ENCODE results near the gene PABPN1L. TPM values are rescaled to one million over a fixed set of nuclear protein-coding genes. Genes with fewer than 3 reads are reported as not detected.

Gene PABPN1L
- total and polyA plus RNA-seq, 2 donors, result 0.09 to 0.34 TPM

GRCh38 chr16:88886845-88887521 is 20.5 kb upstream of the PABPN1L start:
- H3K27ac ChIP-seq (ENCODE audit: low read depth in 1 of 2, low read length in 1 of 2), result no peak overlapping the region
- no peaks in the 10 kb centered on the region for H3K4me1 ChIP-seq (ENCODE audit: control insufficient read depth in 2 of 2, insufficient read depth in 2 of 2, low read length in 2 of 2)
- DNase-seq (ENCODE audit: low read depth in 6 of 9, low spot score in 9 of 9), result no peak
- 95% methylated on average over 39 of the region's 39 CpGs for WGBS
- H3K9me3 ChIP-seq (ENCODE audit: control insufficient read depth in 2 of 2, insufficient read depth in 1 of 2, low read length in 1 of 2), result peaks cover 18 to 32% of the 10 kb centered on the region in 2 donors
- H3K4me3 ChIP-seq (ENCODE audit: low read length in 2 of 2), result no peak overlapping the region
- H3K36me3 ChIP-seq (ENCODE audit: control insufficient read depth in 2 of 2, insufficient read depth in 2 of 2, low read length in 1 of 2), result peaks cover 93 to 96% of the 10 kb centered on the region in 2 donors
- H3K27me3 ChIP-seq (ENCODE audit: control insufficient read depth in 2 of 2, insufficient read depth in 1 of 2, low read length in 1 of 2), result no peaks in the 10 kb centered on the region

DNA sequence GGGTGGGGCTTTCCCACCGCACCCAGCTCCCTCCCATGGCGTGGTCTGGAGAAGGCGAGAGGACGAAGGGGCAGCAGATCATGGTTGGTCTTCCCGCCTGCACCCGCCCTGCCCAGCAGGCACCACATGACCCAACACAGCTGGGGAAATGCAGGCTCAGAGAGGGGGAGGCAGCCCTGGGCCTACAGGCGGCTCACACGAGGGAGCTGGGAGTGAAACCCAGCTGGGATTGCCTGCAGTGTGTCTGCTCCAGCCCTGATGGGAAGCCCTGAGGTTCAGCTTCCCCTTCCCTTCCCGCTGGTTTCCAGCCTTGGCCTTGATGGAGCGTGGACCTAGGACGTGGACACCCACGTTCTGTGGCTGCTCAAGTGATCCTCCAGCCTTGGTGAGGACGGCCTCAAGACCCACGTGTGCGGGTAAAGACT is 20.0 kb upstream of the PABPN1L start:
- H3K4me1 ChIP-seq (ENCODE audit: control insufficient read depth in 2 of 2, insufficient read depth in 2 of 2, low read length in 2 of 2), result no peaks in the 10 kb centered on the region
- 98% methylated on average over 15 of the region's 15 CpGs for WGBS
- DNase-seq (ENCODE audit: low read depth in 6 of 9, low spot score in 9 of 9), result no peak
- no peaks in the 10 kb centered on the region for H3K27me3 ChIP-seq (ENCODE audit: control insufficient read depth in 2 of 2, insufficient read depth in 1 of 2, low read length in 1 of 2)
- H3K27ac ChIP-seq (ENCODE audit: low read depth in 1 of 2, low read length in 1 of 2), result no peak overlapping the region
- peaks cover 13 to 26% of the 10 kb centered on the region in 2 donors for H3K9me3 ChIP-seq (ENCODE audit: control insufficient read depth in 2 of 2, insufficient read depth in 1 of 2, low read length in 1 of 2)
- peaks cover 93 to 96% of the 10 kb centered on the region in 2 donors for H3K36me3 ChIP-seq (ENCODE audit: control insufficient read depth in 2 of 2, insufficient read depth in 2 of 2, low read length in 1 of 2)
- no peak overlapping the region for H3K4me3 ChIP-seq (ENCODE audit: low read length in 2 of 2)

DNA sequence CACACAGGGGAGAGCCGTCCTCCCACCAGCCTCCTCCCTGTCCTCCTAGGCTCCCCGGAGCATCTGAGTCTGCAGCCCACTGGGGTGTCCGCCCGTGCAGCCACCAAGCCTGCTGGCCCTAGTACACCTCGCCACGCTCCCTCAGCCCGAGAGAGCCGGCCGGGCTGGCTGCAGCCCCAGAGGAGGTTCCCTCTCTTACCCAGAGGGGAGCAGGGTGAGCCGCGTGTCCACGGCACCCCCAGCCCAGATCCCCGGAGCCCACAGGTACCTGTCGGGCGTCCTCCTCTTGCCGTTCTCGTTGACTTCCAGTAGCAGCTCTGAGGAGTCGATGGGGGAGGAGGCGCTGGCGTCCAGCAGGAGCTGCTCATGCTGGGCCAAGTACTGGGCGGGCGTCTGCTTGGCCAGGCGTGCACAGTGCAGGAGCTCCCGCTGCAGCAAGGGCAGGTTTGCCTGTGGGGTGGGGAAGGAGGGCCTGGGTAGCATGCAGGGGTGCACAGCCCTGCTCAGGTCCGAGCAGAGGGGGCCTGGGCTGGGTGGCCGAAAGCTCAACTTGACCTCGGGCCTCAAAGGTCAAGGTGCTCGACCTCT is 19.3 kb upstream of the PABPN1L start:
- no peak for DNase-seq (ENCODE audit: low read depth in 6 of 9, low spot score in 9 of 9)
- Histone ChIP-seq H3K27ac (ENCODE audit: low read depth in 1 of 2, low read length in 1 of 2) (no peak overlapping the region), H3K4me1 (ENCODE audit: control insufficient read depth in 2 of 2, insufficient read depth in 2 of 2, low read length in 2 of 2) (no peaks in the 10 kb centered on the region), H3K9me3 (ENCODE audit: control insufficient read depth in 2 of 2, insufficient read depth in 1 of 2, low read length in 1 of 2) (peaks cover 8 to 20% of the 10 kb centered on the region in 2 donors), H3K36me3 (ENCODE audit: control insufficient read depth in 2 of 2, insufficient read depth in 2 of 2, low read length in 1 of 2) (peaks cover 92 to 96% of the 10 kb centered on the region in 2 donors), H3K4me3 (ENCODE audit: low read length in 2 of 2) (no peak overlapping the region), H3K27me3 (ENCODE audit: control insufficient read depth in 2 of 2, insufficient read depth in 1 of 2, low read length in 1 of 2) (no peaks in the 10 kb centered on the region)
- WGBS, result 96% methylated on average over 28 of the region's 28 CpGs

- peaks cover 93 to 96% of the 10 kb centered on the region in 2 donors for H3K36me3 ChIP-seq (ENCODE audit: control insufficient read depth in 2 of 2, insufficient read depth in 2 of 2, low read length in 1 of 2)
These were observed 18.3 kb upstream of the PABPN1L start for GRCh38 chr16:88884569-88885271.

DNA sequence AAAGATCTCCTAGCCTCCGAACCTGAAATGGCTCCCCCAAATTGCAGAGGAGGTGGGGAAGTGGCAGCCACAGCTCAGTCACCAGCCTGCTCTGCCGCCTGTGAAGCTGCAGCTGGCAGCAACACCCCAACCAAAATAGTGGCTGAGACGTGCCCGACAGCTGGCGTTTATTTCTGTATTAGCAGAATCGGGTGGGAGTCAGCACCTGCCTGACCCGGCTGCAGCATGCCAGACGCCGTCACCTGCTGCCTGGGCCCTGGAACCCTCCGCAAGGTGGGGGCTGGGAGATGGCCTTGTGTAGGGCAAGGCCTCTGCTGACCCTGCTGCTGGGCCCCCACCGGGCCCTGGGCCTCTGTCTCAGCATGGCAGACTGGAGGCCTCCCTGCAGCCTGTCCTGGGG is 17.5 kb upstream of the PABPN1L start:
- Histone ChIP-seq H3K4me1 (ENCODE audit: control insufficient read depth in 2 of 2, insufficient read depth in 2 of 2, low read length in 2 of 2) (peaks cover 0 to 4% of the 10 kb centered on the region in 2 donors), H3K27ac (ENCODE audit: low read depth in 1 of 2, low read length in 1 of 2) (no peak overlapping the region), H3K9me3 (ENCODE audit: control insufficient read depth in 2 of 2, insufficient read depth in 1 of 2, low read length in 1 of 2) (peaks cover 0 to 4% of the 10 kb centered on the region in 2 donors), H3K27me3 (ENCODE audit: control insufficient read depth in 2 of 2, insufficient read depth in 1 of 2, low read length in 1 of 2) (no peaks in the 10 kb centered on the region), H3K36me3 (ENCODE audit: control insufficient read depth in 2 of 2, insufficient read depth in 2 of 2, low read length in 1 of 2) (peaks cover 95 to 96% of the 10 kb centered on the region in 2 donors), H3K4me3 (ENCODE audit: low read length in 2 of 2) (no peak overlapping the region)
- WGBS, result 96% methylated on average over 11 of the region's 11 CpGs
- DNase-seq (ENCODE audit: low read depth in 6 of 9, low spot score in 9 of 9), result no peak

More at GRCh38 chr16:88884569-88885271, 18.3 kb upstream of the PABPN1L start:
- Histone ChIP-seq H3K27me3 (ENCODE audit: control insufficient read depth in 2 of 2, insufficient read depth in 1 of 2, low read length in 1 of 2) (no peaks in the 10 kb centered on the region), H3K4me3 (ENCODE audit: low read length in 2 of 2) (no peak overlapping the region), H3K27ac (ENCODE audit: low read depth in 1 of 2, low read length in 1 of 2) (no peak overlapping the region), H3K9me3 (ENCODE audit: control insufficient read depth in 2 of 2, insufficient read depth in 1 of 2, low read length in 1 of 2) (peaks cover 0 to 9% of the 10 kb centered on the region in 2 donors), H3K4me1 (ENCODE audit: control insufficient read depth in 2 of 2, insufficient read depth in 2 of 2, low read length in 2 of 2) (peaks cover 0 to 3% of the 10 kb centered on the region in 2 donors)
- DNase-seq (ENCODE audit: low read depth in 6 of 9, low spot score in 9 of 9), result no peak
- 97% methylated on average over 39 of the region's 39 CpGs for WGBS

DNA sequence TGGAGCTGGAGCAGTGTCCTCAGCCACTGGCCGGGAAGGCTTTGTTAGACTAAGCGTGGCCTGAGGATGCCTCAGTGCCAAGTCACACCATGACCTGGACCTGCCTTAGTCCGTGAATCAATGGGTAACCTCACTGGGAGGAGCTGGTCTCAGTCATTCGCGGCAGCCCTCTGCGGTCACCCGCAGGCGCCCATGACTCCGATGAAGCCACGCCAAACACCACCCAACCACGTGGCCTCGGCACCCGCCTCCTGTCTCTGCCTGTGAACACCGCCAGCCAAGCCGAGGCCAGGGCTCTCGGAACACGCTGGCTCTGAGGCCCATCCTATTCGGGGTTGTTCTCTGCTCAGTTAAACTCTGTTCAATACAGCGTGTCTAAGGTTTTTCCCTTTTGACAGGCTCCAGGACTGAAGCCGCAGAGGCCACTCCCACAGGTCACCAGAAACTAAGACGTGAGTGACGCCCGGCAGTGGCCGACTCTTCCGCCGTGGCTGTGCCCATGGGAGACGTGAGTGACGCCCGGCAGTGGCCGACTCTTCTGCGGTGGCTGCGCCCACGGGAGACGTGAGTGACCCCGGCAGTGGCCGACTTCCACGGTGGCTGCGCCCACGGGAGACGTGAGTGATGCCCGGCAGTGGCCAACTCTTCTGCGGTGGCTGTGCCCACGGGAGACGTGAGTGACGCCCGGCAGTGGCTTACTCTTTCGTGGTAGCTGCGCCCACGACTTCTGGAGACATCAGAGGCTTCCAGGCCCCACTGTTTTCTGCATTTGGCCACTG is 16.8 kb upstream of the PABPN1L start:
- H3K4me3 ChIP-seq (ENCODE audit: low read length in 2 of 2), result no peak overlapping the region
- no peak for DNase-seq (ENCODE audit: low read depth in 6 of 9, low spot score in 9 of 9)
- H3K27ac ChIP-seq (ENCODE audit: low read depth in 1 of 2, low read length in 1 of 2), result no peak overlapping the region
- WGBS, result 98% methylated on average over 49 of the region's 49 CpGs
- H3K36me3 ChIP-seq (ENCODE audit: control insufficient read depth in 2 of 2, insufficient read depth in 2 of 2, low read length in 1 of 2), result peaks cover 97 to 98% of the 10 kb centered on the region in 2 donors
- H3K4me1 ChIP-seq (ENCODE audit: control insufficient read depth in 2 of 2, insufficient read depth in 2 of 2, low read length in 2 of 2), result peaks cover 0 to 4% of the 10 kb centered on the region in 2 donors
- H3K27me3 ChIP-seq (ENCODE audit: control insufficient read depth in 2 of 2, insufficient read depth in 1 of 2, low read length in 1 of 2), result no peaks in the 10 kb centered on the region
- H3K9me3 ChIP-seq (ENCODE audit: control insufficient read depth in 2 of 2, insufficient read depth in 1 of 2, low read length in 1 of 2), result no peaks in the 10 kb centered on the region

DNA sequence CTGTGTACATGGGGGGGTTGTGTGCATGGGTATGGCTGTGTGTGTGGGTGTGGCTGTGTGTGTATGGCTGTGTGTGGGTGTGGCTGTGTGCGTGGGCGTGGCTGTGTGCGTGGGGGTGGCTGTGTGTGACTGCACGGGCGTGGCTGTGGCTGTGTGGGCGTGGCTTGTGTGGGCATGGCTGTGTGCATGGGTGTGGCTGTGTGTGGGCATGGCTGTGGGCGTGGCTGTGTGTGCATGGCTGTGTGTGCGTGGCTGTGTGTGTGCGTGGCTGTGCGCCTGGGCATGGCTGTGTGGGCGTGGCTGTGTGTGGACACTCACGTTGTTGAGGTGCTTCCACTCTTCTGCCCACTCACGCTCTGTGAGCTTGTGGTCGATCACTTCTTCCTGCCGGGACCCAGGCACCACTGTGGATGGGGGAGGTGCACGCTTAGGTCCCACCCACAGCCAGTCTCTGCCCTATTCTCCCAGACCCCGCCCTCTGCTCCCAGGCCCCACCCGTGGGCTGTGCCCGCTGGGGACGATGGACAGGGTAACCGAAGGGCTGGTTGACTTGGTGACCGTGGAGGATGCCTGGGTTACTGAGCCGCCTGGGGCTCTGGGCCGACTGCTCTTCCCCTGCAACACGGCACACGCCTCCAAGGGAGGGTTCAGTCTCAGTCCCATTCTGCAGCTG is 16.0 kb upstream of the PABPN1L start:
- WGBS, result 93% methylated on average over 26 of the region's 26 CpGs
- Histone ChIP-seq H3K27ac (ENCODE audit: low read depth in 1 of 2, low read length in 1 of 2) (no peak overlapping the region), H3K9me3 (ENCODE audit: control insufficient read depth in 2 of 2, insufficient read depth in 1 of 2, low read length in 1 of 2) (no peaks in the 10 kb centered on the region), H3K4me1 (ENCODE audit: control insufficient read depth in 2 of 2, insufficient read depth in 2 of 2, low read length in 2 of 2) (peaks cover 0 to 4% of the 10 kb centered on the region in 2 donors), H3K4me3 (ENCODE audit: low read length in 2 of 2) (no peak overlapping the region), H3K36me3 (ENCODE audit: control insufficient read depth in 2 of 2, insufficient read depth in 2 of 2, low read length in 1 of 2) (peaks cover 98 to 99% of the 10 kb centered on the region in 2 donors), H3K27me3 (ENCODE audit: control insufficient read depth in 2 of 2, insufficient read depth in 1 of 2, low read length in 1 of 2) (no peaks in the 10 kb centered on the region)
- DNase-seq (ENCODE audit: low read depth in 6 of 9, low spot score in 9 of 9), result no peak

- 98% methylated on average over 27 of the region's 27 CpGs for WGBS
- Histone ChIP-seq H3K4me3 (ENCODE audit: low read length in 2 of 2) (no peak overlapping the region), H3K9me3 (ENCODE audit: control insufficient read depth in 2 of 2, insufficient read depth in 1 of 2, low read length in 1 of 2) (no peaks in the 10 kb centered on the region), H3K4me1 (ENCODE audit: control insufficient read depth in 2 of 2, insufficient read depth in 2 of 2, low read length in 2 of 2) (peaks cover 0 to 4% of the 10 kb centered on the region in 2 donors), H3K27me3 (ENCODE audit: control insufficient read depth in 2 of 2, insufficient read depth in 1 of 2, low read length in 1 of 2) (no peaks in the 10 kb centered on the region), H3K36me3 (ENCODE audit: control insufficient read depth in 2 of 2, insufficient read depth in 2 of 2, low read length in 1 of 2) (peaks cover 97 to 100% of the 10 kb centered on the region in 2 donors), H3K27ac (ENCODE audit: low read depth in 1 of 2, low read length in 1 of 2) (no peak overlapping the region)
- DNase-seq (ENCODE audit: low read depth in 6 of 9, low spot score in 9 of 9), result no peak
These were observed 15.4 kb upstream of the PABPN1L start for GRCh38 chr16:88881675-88882357.
